Peyer's patch (tissue), 4 donors: ENCODE results near the gene KCTD10. TPM values are rescaled to one million over a fixed set of nuclear protein-coding genes. Genes with fewer than 3 reads are reported as not detected.

Source experiments
- DNase-seq, 3 donors: peaks; one replicate each; pipeline ENCODE4 v3.0.0-alpha.2; 2017 to 2019
- H3K27ac ChIP-seq, 4 donors: fragments of 200-600 bp; sonication (generic); one replicate each; pipeline ENCODE4 v1.5.1; 2016 to 2019
- H3K27me3 ChIP-seq, 2 donors: fragments of 200-600 bp; sonication (generic); one replicate each; pipeline ENCODE4 v1.5.1; 2019
- H3K36me3 ChIP-seq, 3 donors: fragments of 200-600 bp; sonication (generic); one replicate each; pipeline ENCODE4 v1.5.1; 2016 to 2019
- H3K4me1 ChIP-seq, 4 donors: fragments of 200-600 bp; sonication (generic); one replicate each; pipeline ENCODE4 v1.5.1; 2016 to 2019
- H3K4me3 ChIP-seq, 4 donors: fragments of 200-600 bp; sonication (generic); 1 replicate in 3 of 4; 2 replicates in 1 of 4; pipeline ENCODE4 v1.5.1; 2016 to 2019; ENCODE audit warnings: mild to moderate bottlenecking in 1 of 4
- H3K9me3 ChIP-seq, 4 donors: fragments of 200-600 bp; sonication (generic); one replicate each; pipeline ENCODE4 v1.5.1; 2016 to 2019; ENCODE audit warnings: mild to moderate bottlenecking in 1 of 4
- CTCF ChIP-seq, 6 experiments: fragments of 450-650 bp in 4 of 6; fragments of 200-600 bp in 2 of 6; sonication (generic) in 1 of 6; IDR thresholded peaks; one replicate each; pipeline ENCODE4 v1.5.1; 2017 to 2019; ENCODE audit warnings: antibody characterized with exemption in 6 of 6, mild to moderate bottlenecking in 3 of 6, moderate library complexity in 1 of 6
- POLR2A ChIP-seq, 2 donors: fragments of 450-650 bp; IDR thresholded peaks; one replicate each; pipeline ENCODE4 v1.5.1; 2017; ENCODE audit warnings: antibody characterized with exemption in 2 of 2, mild to moderate bottlenecking in 2 of 2, moderate library complexity in 2 of 2
- total RNA-seq, 4 donors: library from RNA; depleted of rRNA; stranded (reverse); fragments of >200 nt; gene quantifications; one replicate each; pipeline ENCODE4 v1.1.0, GENCODE V29; 2016

Gene KCTD10
- total RNA-seq, 4 donors from 2014 or later: 18.4 to 53.6 (median 28.8) TPM

- Histone ChIP-seq H3K4me3 (no peak overlapping the region), H3K36me3 (peaks cover 0 to 89% (median 0%) of the 10 kb centered on the region in 3 donors), H3K4me1 (no peaks in the 10 kb centered on the region), H3K9me3 (no peaks in the 10 kb centered on the region), H3K27me3 (no peaks in the 10 kb centered on the region), H3K27ac (no peak overlapping the region)
- TF ChIP-seq POLR2A (IDR thresholded peaks at IDR 0.05) (no peak), CTCF (IDR thresholded peaks at IDR 0.05) (no peak)
- DNase-seq: no peak
These were observed 12.2 kb upstream of the KCTD10 start for GRCh38 chr12:109489016-109489954.

DNA sequence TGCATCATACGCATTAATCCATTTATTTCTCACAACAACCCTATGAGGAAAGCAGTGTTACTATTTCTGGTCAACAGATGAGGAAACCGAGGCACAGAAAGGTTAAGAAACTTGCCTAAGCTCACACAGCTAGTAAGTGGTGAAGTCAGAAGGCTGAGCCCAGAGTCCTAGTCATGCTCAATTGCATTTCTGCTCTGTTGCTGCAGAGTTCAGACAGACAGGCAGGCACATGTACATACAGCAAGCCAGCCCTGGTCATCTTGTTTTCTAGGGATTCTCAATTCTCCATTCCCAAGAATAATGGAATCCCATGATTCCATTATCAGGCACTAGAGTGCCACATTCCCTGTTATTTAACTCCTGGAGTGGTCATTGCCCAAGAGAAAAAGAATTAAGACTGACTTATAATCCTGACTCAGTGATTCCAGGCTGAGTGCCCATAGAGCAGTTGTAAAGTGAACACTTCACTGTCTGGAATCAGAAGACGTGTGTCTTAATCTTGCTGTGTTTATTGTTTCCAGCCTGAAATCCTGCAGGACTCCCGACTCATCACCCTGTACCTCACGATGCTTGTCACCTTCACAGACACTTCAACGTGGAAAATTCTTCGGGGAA lies 11.1 kb upstream of the KCTD10 start:
- Histone ChIP-seq H3K36me3 (peaks cover 0 to 89% (median 0%) of the 10 kb centered on the region in 3 donors), H3K27me3 (no peaks in the 10 kb centered on the region), H3K27ac (no peak overlapping the region), H3K9me3 (no peaks in the 10 kb centered on the region), H3K4me3 (no peak overlapping the region), H3K4me1 (no peaks in the 10 kb centered on the region)
- no peak for DNase-seq
- TF ChIP-seq POLR2A (IDR thresholded peaks at IDR 0.05) (no peak), CTCF (IDR thresholded peaks at IDR 0.05) (no peak)

- H3K4me3 ChIP-seq: no peak overlapping the region
- TF ChIP-seq POLR2A (IDR thresholded peaks at IDR 0.05) (no peak), CTCF (IDR thresholded peaks at IDR 0.05) (no peak)
- H3K9me3 ChIP-seq: no peaks in the 10 kb centered on the region
- no peaks in the 10 kb centered on the region for H3K4me1 ChIP-seq
- H3K27me3 ChIP-seq: no peaks in the 10 kb centered on the region
- DNase-seq: no peak
- peaks cover 0 to 94% (median 0%) of the 10 kb centered on the region in 3 donors for H3K36me3 ChIP-seq
- H3K27ac ChIP-seq: no peak overlapping the region
These were observed 10.3 kb upstream of the KCTD10 start for GRCh38 chr12:109487181-109488050.

DNA sequence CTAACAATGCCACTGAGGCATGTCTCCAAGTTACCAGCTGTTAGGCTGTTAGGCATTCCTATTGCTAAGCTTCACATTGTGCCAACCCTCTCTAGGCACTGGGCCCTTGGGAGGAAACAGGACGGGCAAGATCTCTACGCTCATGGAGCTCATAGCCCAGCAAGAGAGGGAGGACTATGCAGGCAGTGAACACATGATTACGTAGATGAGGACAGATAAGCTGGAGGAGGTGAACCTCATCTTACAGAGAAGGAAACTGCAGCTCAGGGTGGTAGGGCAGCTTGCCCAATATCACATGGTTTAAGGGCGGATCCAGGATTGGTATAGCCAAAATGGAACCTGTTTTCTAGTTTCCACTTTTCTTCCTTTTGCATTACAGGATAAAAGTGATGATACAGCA lies 8.1 kb upstream of the KCTD10 start:
- Histone ChIP-seq H3K4me1 (no peaks in the 10 kb centered on the region), H3K9me3 (no peaks in the 10 kb centered on the region), H3K27me3 (no peaks in the 10 kb centered on the region), H3K27ac (no peak overlapping the region), H3K36me3 (peaks cover 0 to 78% (median 0%) of the 10 kb centered on the region in 3 donors), H3K4me3 (no peak overlapping the region)
- no peak for TF ChIP-seq CTCF (IDR thresholded peaks at IDR 0.05)
- DNase-seq: no peak

DNA sequence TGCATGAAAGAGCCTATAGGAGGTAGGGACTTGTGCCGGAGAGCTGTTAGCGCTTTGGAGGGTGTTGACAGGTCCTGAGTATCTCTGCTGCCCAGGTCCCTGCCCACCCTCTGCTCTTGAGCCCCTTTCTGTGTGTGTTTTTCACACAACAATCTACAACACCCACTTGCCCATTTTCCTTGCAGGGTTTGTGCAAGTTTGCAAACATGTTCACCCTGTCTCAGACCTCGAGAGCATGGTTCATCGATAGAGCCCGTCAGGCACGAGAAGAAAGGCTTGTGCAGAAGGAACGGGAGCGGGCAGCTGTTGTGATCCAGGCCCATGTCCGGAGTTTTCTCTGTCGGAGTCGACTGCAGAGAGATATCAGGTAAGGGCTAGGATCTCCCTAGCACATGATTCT lies 6.2 kb upstream of the KCTD10 start:
- TF ChIP-seq CTCF (IDR thresholded peaks at IDR 0.05) (no peak), POLR2A (IDR thresholded peaks at IDR 0.05) (no peak)
- no peak overlapping the region for H3K27ac ChIP-seq
- no peaks in the 10 kb centered on the region for H3K27me3 ChIP-seq
- DNase-seq: no peak
- no peak overlapping the region for H3K4me3 ChIP-seq
- peaks cover 0 to 12% (median 2%) of the 10 kb centered on the region in 4 donors for H3K4me1 ChIP-seq
- H3K36me3 ChIP-seq: peaks cover 0 to 59% (median 0%) of the 10 kb centered on the region in 3 donors
- H3K9me3 ChIP-seq: no peaks in the 10 kb centered on the region
